GM13976 (cell line): ENCODE measurements around the gene CXCR5.

Experiments used
- DNase-seq: peaks from one replicate; pipeline ENCODE4 v3.0.0; 2012; ENCODE audit warnings: low spot score
- in situ Hi-C: fragments of 300-500 bp; cut with MboI; formaldehyde crosslinking; loops from one replicate; pipeline ENCODE4 v1.12.0; 2022; ENCODE audit warnings: low sequenced_read_pairs, mixed read lengths, inconsistent platforms; ENCODE audit not compliant: unreplicated experiment
- TF ChIP-seq, protein P1 (sequence below): IDR thresholded peaks from 2 replicates; pipeline ENCODE4 v1.5.1; 2012; ENCODE audit warnings: borderline replicate concordance, mild to moderate bottlenecking; ENCODE audit not compliant: insufficient read depth; ENCODE audit errors: extremely low read depth, missing control alignments, control extremely low read depth

Gene CXCR5

DNA sequence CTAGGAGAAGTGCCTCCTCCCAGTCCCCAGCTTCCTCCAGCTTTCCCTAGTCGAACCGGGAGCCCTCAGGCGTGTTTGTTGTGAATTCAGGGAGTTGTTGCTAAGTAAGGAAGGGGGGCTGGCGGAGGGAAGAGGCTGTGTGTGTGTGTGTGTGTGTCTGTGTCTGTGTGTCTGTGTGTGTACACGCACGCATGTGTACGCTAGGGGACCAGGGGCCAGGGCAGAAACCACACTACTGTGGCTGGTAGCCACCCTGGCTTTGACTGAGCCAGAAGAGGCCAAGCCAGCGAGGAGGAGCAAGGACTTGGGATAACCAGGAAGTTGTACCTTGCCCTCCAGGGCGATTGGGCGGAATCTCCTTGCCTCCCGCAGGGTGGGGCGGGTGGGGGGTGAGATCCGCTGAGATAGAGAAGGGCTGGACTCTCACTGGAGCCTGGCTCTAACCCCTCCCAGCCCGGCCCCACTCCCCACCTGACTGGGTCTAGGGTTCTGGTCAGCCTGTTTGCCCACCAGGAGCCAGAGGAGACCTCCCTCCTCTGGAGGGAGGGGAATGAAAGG lies 34.5 kb downstream of the CXCR5 start:
- in situ Hi-C loops, result no loop called here
- TF ChIP-seq, protein P1, sequence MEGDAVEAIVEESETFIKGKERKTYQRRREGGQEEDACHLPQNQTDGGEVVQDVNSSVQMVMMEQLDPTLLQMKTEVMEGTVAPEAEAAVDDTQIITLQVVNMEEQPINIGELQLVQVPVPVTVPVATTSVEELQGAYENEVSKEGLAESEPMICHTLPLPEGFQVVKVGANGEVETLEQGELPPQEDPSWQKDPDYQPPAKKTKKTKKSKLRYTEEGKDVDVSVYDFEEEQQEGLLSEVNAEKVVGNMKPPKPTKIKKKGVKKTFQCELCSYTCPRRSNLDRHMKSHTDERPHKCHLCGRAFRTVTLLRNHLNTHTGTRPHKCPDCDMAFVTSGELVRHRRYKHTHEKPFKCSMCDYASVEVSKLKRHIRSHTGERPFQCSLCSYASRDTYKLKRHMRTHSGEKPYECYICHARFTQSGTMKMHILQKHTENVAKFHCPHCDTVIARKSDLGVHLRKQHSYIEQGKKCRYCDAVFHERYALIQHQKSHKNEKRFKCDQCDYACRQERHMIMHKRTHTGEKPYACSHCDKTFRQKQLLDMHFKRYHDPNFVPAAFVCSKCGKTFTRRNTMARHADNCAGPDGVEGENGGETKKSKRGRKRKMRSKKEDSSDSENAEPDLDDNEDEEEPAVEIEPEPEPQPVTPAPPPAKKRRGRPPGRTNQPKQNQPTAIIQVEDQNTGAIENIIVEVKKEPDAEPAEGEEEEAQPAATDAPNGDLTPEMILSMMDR, result no peak
- no peak for DNase-seq

DNA sequence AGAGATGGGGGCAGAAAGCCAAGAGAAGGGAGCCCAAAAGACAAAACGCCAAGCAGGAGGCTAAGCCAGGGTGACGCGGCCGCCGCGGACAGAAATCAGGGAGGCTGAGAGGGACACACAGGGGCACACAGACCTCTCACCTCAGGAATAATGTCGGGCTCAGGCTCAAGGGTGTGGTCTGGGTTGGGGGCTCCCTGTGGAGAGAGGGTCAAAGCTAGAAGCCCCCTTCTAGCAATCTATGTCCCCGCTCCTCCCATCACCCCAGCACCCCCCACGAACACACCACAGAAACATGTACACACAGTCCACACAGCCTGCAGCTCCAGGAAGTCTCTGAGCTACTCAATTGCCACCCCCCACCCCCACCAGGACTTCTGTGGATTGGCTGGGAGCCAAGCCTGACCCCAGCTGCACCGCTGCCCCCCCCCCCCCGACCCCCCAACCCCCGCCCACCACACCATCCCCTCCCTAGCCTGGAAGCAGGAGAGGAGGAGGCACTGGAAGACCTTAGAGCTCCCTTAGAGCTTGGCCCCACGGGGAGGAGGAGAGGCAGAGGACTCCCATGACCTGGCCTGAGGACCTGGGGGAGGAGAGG lies 35.1 kb downstream of the CXCR5 start:
- no peak for DNase-seq
- TF ChIP-seq, protein P1, result no peak
- in situ Hi-C loops, result no loop called here

DNA sequence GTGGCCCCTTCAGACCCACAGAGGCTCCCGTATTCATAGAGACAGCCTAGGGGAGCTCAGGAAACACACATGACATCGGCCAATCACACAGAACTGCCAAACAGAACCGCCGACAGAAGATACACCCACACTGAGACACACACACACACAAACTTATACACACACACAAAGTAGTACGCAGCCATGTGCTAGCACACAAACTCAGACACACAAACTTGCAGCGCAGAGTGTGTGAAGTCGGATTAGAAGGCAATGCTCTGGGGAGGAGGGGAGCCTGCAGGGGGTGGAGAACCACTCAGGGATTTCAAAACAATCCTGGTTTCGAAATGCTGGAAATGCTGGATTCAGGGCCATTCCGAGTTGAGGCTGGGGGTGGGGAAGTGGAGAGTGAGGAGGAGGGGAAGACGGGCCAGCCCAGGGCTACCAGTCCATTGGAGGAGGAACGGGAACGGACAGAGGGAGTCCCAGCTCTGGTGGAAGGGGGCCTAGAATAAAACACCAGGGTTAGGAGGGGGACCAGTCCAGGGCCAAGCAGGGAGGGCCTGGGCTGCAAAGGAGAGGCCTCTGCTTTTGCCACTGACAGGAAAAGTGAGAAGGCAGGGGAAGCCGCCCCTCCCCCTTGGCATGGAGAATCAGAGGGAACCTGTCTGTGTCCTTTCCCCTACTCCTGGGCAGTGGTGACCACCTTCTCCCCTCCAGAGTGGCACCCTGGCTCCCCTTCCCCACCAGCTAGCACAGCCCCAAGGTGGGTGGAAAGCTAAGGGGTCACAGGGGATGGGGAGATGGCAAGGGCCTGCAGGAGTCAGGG lies 37.6 kb downstream of the CXCR5 start:
- in situ Hi-C loops, result no loop called here
- no peak for DNase-seq
- TF ChIP-seq, protein P1, result no peak

DNA sequence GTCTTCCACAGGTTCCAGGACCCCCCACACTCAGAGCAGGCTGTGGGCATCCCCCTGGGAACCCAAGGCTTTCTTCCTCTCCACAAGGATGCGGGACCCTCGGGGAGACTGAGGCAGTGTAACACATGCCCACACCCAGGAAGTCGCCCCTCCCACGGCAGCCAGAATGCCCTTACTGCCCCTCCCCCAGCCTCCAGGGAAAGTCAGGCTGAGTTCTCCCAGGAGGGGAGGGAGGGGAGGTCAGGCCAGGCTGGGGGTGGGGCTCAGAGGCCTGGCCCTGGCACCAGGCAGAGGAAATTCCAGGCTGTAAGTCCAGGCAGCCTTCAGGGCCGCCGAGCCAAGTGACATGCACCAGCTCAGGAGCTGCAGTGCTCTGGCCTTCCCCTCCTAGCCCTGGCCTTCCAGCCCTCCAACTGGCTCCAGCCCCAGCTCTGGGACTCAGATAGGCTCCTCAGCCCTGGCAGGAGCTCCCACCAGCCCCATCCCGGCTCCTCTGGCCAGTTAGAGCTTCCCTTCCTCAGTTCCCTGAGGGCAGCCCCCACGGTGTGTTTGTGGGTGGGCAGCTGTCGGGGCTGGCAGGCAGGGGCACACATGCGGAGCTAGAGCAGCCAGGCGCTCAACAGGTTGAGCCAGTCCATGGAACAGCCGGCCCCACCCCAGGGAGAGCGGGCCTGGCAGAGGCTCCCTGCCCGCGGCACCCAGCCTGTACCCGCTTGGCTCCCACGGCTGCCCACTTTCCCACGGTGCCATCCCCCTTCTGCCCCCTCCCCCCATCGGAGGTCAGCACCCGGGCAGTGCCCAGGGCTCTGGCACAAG lies 38.4 kb downstream of the CXCR5 start:
- no peak for DNase-seq
- TF ChIP-seq, protein P1, result no peak
- in situ Hi-C loops, result no loop called here

DNA sequence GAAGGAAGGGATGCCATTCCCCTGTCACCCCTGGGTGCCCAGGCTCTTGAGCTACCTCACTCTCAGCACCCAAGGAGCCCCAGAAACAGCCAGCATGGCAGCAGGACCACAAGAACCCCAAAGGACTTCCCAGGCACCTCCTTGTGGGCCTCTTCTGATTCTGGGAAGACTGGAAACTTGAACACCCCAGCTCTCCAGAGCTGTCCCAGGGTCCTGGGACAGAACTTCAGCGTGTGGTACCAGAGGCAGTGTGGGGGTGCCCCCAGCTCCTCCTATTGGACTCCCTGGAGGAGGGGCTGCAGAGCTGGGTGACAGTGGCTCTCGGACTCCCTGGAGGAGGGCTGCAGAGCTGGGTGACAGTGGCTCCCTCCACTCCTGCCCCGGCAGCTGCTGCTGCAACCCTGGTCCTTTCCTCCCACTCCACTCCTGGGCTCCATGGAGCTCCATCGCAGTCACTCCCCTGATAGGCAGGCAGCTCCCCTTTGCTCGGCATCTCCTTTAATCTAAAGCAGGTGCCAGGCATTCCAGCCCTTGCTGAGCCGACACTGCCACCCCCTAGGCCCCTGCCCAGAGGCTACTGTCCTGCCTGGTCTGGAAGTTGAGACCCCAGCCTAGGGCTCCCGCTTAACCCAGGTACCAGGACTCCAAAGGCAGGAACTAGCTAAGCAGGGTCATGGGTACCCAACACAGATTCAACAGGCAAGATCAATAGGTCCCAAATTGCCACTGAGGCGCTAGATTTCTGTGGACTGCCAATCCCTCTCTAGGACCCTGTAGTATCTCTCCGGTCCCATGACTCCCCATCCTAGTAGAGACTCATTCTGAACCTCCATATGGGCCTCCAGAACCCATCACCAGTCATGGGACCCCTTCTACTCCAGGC lies 39.3 kb downstream of the CXCR5 start:
- DNase-seq, result no peak
- in situ Hi-C loops, result no loop called here

More for the DNA sequence above, 39.3 kb downstream of the CXCR5 start:
- TF ChIP-seq, protein P1, result no peak
